OCI-LY1 (cell line): ENCODE results near the gene ETV6.

ENCODE experiments used
- H2AFZ ChIP-seq: fragments of 200-600 bp; sonication (generic), shearing (Covaris generic); 2 replicates; pipeline ENCODE4 v1.6.0; 2014; ENCODE audit warnings: antibody characterized with exemption, mild to moderate bottlenecking, low read length
- H3F3A ChIP-seq: fragments of 200-600 bp; sonication (generic), shearing (Covaris generic); 2 replicates; pipeline ENCODE4 v1.6.0; 2014; ENCODE audit warnings: mild to moderate bottlenecking, antibody characterized with exemption, low read length, moderate library complexity; ENCODE audit not compliant: insufficient read depth
- H3K27ac ChIP-seq: fragments of 200-600 bp; sonication (generic); 2 replicates; pipeline ENCODE4 v1.5.1; 2014; ENCODE audit warnings: low read length, mixed run types, mild to moderate bottlenecking, low read depth; ENCODE audit not compliant: poor library complexity, severe bottlenecking
- H3K27me3 ChIP-seq: fragments of 200-600 bp; sonication (generic); 2 replicates; pipeline ENCODE4 v1.6.0; 2014; ENCODE audit warnings: antibody characterized with exemption, mild to moderate bottlenecking, low read length, moderate library complexity; ENCODE audit not compliant: insufficient read depth
- H3K36me3 ChIP-seq: fragments of 200-600 bp; sonication (generic); 2 replicates; pipeline ENCODE4 v1.6.1; 2014; ENCODE audit warnings: mild to moderate bottlenecking, antibody characterized with exemption, low read length, moderate library complexity, mixed read lengths; ENCODE audit not compliant: insufficient read depth
- H3K4me1 ChIP-seq: fragments of 200-600 bp; sonication (generic); 2 replicates; pipeline ENCODE4 v1.5.1; 2014; ENCODE audit warnings: mild to moderate bottlenecking, low read length, moderate library complexity; ENCODE audit not compliant: insufficient read depth, severe bottlenecking
- H3K4me2 ChIP-seq: fragments of 200-600 bp; sonication (generic), shearing (Covaris generic); 2 replicates; pipeline ENCODE4 v1.6.1; 2014; ENCODE audit warnings: low read length
- H3K4me3 ChIP-seq: fragments of 200-600 bp; sonication (generic); 2 replicates; pipeline ENCODE4 v1.5.1; 2014; ENCODE audit warnings: low read length, low read depth, mild to moderate bottlenecking, mixed read lengths; ENCODE audit not compliant: poor library complexity, severe bottlenecking
- H3K79me2 ChIP-seq: fragments of 200-600 bp; shearing (Covaris generic); 2 replicates; pipeline ENCODE4 v1.6.1; 2016; ENCODE audit warnings: mixed run types, low read length, mixed read lengths; ENCODE audit not compliant: insufficient read depth
- H3K9ac ChIP-seq: fragments of 200-600 bp; sonication (generic), shearing (Covaris generic); 2 replicates; pipeline ENCODE4 v1.6.1; 2014; ENCODE audit warnings: mild to moderate bottlenecking, low read length, mixed read lengths
- H3K9me2 ChIP-seq: fragments of 200-600 bp; sonication (generic), shearing (Covaris generic); 2 replicates; pipeline ENCODE4 v1.6.1; 2014; ENCODE audit warnings: low read depth, mild to moderate bottlenecking, low read length, mixed read lengths
- H3K9me3 ChIP-seq: fragments of 200-600 bp; shearing (Covaris generic); 2 replicates; pipeline ENCODE4 v1.6.1; 2014; ENCODE audit warnings: low read length, mixed read lengths
- H4K20me1 ChIP-seq: fragments of 200-600 bp; sonication (generic), shearing (Covaris generic); 2 replicates; pipeline ENCODE4 v1.6.0; 2016; ENCODE audit warnings: mild to moderate bottlenecking, low read length; ENCODE audit not compliant: insufficient read depth
- CTCF ChIP-seq: fragments of 200-600 bp; sonication (generic), shearing (Covaris generic); IDR thresholded peaks from 2 replicates; pipeline ENCODE4 v1.5.1; 2017; ENCODE audit warnings: mild to moderate bottlenecking, antibody characterized with exemption, low read length, moderate library complexity, mixed read lengths
- EZH2 ChIP-seq: fragments of 200-600 bp; sonication (generic), shearing (Covaris generic); IDR thresholded peaks from 2 replicates; pipeline ENCODE4 v1.8.0; 2017; ENCODE audit warnings: borderline replicate concordance, mixed run types, mild to moderate bottlenecking, antibody characterized with exemption, low read length, moderate library complexity, mixed read lengths

Gene ETV6

GRCh38 chr12:11649413-11650285, at the start of gene ETV6:
Gene ETV6 (plus strand): TSS chr12:11649674. CDS start chr12:11650128, 454 bp downstream.
- no peaks in the 10 kb centered on the region for H3F3A ChIP-seq
- H3K27me3 ChIP-seq: no peaks in the 10 kb centered on the region
- no peaks in the 10 kb centered on the region for H3K36me3 ChIP-seq
- peak within 1 kb of the TSS; percentile 82 for H3K9ac ChIP-seq
- H3K4me2 ChIP-seq: peak within 1 kb of the TSS; percentile 86
- H3K27ac ChIP-seq: peak within 1 kb of the TSS; percentile 90
- TF ChIP-seq EZH2 (no peak), CTCF (no peak)
- no peaks in the 10 kb centered on the region for H3K9me2 ChIP-seq
- H3K79me2 ChIP-seq: no peaks in the 10 kb centered on the region; the same call in 1 of the 2 replicates
- peak within 1 kb of the TSS; percentile 75 for H3K4me3 ChIP-seq
- H2AFZ ChIP-seq: no peak within 1 kb of the TSS
- H3K4me1 ChIP-seq: peaks cover 29% of the 10 kb centered on the region
- H3K9me3 ChIP-seq: no peaks in the 10 kb centered on the region
- no peaks in the 10 kb centered on the region for H4K20me1 ChIP-seq

GRCh38 chr12:11600199-11600598, 49.3 kb upstream of the ETV6 start:
- TF ChIP-seq EZH2: no peak
- TF ChIP-seq CTCF: no peak
- Histone ChIP-seq H3K9ac (no peak overlapping the region), H3K4me3 (no peak overlapping the region), H3F3A (no peaks in the 10 kb centered on the region), H3K4me2 (no peak overlapping the region), H2AFZ (no peak overlapping the region), H3K27me3 (no peaks in the 10 kb centered on the region), H3K27ac (no peak overlapping the region), H3K4me1 (no peaks in the 10 kb centered on the region), H3K9me2 (no peaks in the 10 kb centered on the region), H3K36me3 (no peaks in the 10 kb centered on the region), H4K20me1 (no peaks in the 10 kb centered on the region), H3K79me2 (no peaks in the 10 kb centered on the region), H3K9me3 (no peaks in the 10 kb centered on the region)

DNA sequence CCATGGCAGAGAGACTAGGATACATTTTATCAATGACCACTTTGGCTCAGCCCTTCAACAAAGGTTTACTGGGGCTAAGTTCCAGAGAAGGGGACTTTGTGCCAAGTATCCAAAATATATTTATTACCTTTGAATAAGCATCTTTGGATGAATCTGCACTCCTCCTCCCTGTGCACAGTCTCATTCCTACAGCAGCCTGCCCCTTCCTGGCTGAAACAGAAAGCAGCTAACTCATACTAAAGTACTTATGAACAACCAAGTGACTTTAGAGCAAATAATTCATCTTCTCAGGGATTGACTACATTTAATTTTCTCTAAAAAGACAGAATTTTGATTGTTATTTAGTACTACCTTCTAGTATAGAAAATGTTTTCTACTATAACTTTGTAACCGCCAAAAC, 47.8 kb upstream of the ETV6 start:
- Histone ChIP-seq H3K9me2 (no peaks in the 10 kb centered on the region), H3K27me3 (no peaks in the 10 kb centered on the region), H3K9ac (no peak overlapping the region), H4K20me1 (no peaks in the 10 kb centered on the region), H3K27ac (no peak overlapping the region), H3K36me3 (no peaks in the 10 kb centered on the region), H3K4me3 (no peak overlapping the region), H3F3A (no peaks in the 10 kb centered on the region), H3K4me2 (no peak overlapping the region), H2AFZ (no peak overlapping the region), H3K9me3 (no peaks in the 10 kb centered on the region), H3K79me2 (no peaks in the 10 kb centered on the region), H3K4me1 (no peaks in the 10 kb centered on the region)
- TF ChIP-seq CTCF (no peak), EZH2 (no peak)
